ENCODE results near the gene DHCR24. TPM values are rescaled to one million over a fixed set of nuclear protein-coding genes. Genes with fewer than 3 reads are reported as not detected.

Gene DHCR24
- total and polyA plus RNA-seq, 7 donors: 4.4 to 194 (median 12.6) TPM

DNA sequence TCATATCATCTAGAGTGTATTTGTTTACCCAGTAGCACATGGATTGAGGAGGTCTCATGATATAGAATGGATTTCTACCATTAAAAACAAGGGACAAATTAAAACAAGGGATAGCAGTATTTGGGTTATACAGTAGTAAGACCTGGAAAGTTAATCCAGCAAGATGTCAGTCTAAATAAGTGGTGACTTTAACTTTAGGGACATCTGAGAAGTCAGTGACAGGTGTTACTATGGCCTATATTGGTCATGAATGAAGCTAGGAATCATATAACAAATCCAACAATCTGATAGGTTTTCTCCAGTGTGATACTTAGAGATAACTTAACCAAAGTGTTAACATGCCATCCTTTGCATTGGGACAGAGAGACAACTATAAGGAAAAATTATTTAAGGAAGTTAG, 42.7 kb upstream of the DHCR24 start:
- no peak overlapping the region for H3K4me3 ChIP-seq
- no peaks in the 10 kb centered on the region for H3K27me3 ChIP-seq

GRCh38 chr1:54928327-54928726, 41.3 kb upstream of the DHCR24 start:
- WGBS, 2 donors: 80 to 87% methylated on average over 2 of the region's 2 CpGs
- intact Hi-C loops (cut with DNase I): no loop called here
- no peaks in the 10 kb centered on the region for H3K9me3 ChIP-seq
- no peak for DNase-seq
- H3K4me1 ChIP-seq: peaks cover 0 to 11% (median 6%) of the 10 kb centered on the region in 4 donors
- H3K27ac ChIP-seq: no peak overlapping the region
- no peaks in the 10 kb centered on the region for H3K27me3 ChIP-seq
- TF ChIP-seq EP300 (IDR thresholded peaks at IDR 0.05) (no peak), POLR2AphosphoS5 (IDR thresholded peaks at IDR 0.05) (no peak), POLR2A (IDR thresholded peaks at IDR 0.05) (no peak)
- TF ChIP-seq, protein P1, sequence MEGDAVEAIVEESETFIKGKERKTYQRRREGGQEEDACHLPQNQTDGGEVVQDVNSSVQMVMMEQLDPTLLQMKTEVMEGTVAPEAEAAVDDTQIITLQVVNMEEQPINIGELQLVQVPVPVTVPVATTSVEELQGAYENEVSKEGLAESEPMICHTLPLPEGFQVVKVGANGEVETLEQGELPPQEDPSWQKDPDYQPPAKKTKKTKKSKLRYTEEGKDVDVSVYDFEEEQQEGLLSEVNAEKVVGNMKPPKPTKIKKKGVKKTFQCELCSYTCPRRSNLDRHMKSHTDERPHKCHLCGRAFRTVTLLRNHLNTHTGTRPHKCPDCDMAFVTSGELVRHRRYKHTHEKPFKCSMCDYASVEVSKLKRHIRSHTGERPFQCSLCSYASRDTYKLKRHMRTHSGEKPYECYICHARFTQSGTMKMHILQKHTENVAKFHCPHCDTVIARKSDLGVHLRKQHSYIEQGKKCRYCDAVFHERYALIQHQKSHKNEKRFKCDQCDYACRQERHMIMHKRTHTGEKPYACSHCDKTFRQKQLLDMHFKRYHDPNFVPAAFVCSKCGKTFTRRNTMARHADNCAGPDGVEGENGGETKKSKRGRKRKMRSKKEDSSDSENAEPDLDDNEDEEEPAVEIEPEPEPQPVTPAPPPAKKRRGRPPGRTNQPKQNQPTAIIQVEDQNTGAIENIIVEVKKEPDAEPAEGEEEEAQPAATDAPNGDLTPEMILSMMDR (IDR thresholded peaks at IDR 0.05): no peak
- H3K36me3 ChIP-seq: no peaks in the 10 kb centered on the region
- H3K4me3 ChIP-seq: no peak overlapping the region

More for the DNA sequence above, 42.7 kb upstream of the DHCR24 start:
- Histone ChIP-seq H3K9me3 (no peaks in the 10 kb centered on the region), H3K27ac (no peak overlapping the region), H3K4me1 (peaks cover 0 to 11% (median 6%) of the 10 kb centered on the region in 4 donors), H3K36me3 (no peaks in the 10 kb centered on the region)
- no peak for DNase-seq
- intact Hi-C loops (cut with DNase I): no loop called here
- TF ChIP-seq EP300 (IDR thresholded peaks at IDR 0.05) (no peak), POLR2AphosphoS5 (IDR thresholded peaks at IDR 0.05) (no peak), POLR2A (IDR thresholded peaks at IDR 0.05) (no peak)
- TF ChIP-seq, protein P1 (IDR thresholded peaks at IDR 0.05): no peak

DNA sequence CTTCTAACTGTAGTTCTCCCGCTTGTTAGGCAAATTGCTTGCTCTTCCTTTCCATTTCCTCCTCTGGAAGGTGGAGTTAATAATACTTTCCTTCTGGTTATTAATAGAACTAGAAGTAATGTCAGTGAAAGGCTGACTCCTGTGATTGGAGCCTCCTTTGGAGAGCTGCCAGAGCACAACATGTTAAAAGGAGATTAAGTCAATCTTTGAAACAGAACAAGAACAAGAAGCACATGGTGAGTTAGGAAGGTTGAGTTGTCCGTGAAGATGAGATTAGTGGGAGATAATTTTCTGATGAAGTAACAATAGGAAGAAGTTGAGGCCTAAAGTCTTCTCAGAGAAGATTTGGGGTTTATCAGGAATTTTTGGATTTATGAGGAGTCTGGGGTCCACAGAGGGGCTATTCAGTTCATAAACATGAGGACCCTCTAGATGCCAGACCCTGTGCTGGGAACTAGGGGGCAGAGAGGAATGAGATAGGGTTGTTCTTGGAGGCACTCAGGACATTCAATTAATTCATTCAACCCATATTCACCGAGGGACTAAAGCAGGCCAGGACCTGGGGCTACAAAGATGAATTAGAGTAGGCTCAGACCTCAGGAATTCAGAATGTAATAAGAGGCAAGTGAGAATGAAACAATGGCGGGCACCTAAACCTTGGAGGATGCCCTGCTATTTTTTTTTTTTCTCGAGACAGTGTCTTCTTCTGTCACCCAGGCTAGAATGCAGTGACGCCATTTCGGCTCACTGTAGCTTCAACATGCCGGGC, 40.7 kb upstream of the DHCR24 start:
- 85 to 90% methylated on average over 8 of the region's 8 CpGs for WGBS, 2 donors
- Histone ChIP-seq H3K9me3 (no peaks in the 10 kb centered on the region), H3K4me1 (peaks cover 0 to 11% (median 6%) of the 10 kb centered on the region in 4 donors), H3K4me3 (no peak overlapping the region), H3K27me3 (no peaks in the 10 kb centered on the region), H3K27ac (no peak overlapping the region), H3K36me3 (no peaks in the 10 kb centered on the region)
- no peak for DNase-seq
- intact Hi-C loops (cut with DNase I): no loop called here
- TF ChIP-seq EP300 (IDR thresholded peaks at IDR 0.05) (no peak), POLR2AphosphoS5 (IDR thresholded peaks at IDR 0.05) (no peak), POLR2A (IDR thresholded peaks at IDR 0.05) (no peak)
- TF ChIP-seq, protein P1 (IDR thresholded peaks at IDR 0.05): no peak

- intact Hi-C loops (cut with DNase I): no loop called here
- no peak for DNase-seq
- Histone ChIP-seq H3K36me3 (no peaks in the 10 kb centered on the region), H3K4me1 (peaks cover 0 to 11% (median 6%) of the 10 kb centered on the region in 4 donors), H3K9me3 (no peaks in the 10 kb centered on the region), H3K27me3 (no peaks in the 10 kb centered on the region), H3K27ac (no peak overlapping the region), H3K4me3 (no peak overlapping the region)
- TF ChIP-seq, protein P1 (IDR thresholded peaks at IDR 0.05): no peak
- TF ChIP-seq EP300 (IDR thresholded peaks at IDR 0.05) (no peak), POLR2AphosphoS5 (IDR thresholded peaks at IDR 0.05) (no peak), POLR2A (IDR thresholded peaks at IDR 0.05) (no peak)
- WGBS, 2 donors: 52 to 76% methylated on average over 2 of the region's 2 CpGs
Observed at GRCh38 chr1:54926970-54927369, 40.0 kb upstream of the DHCR24 start.
